ENCODE results near the gene OR10W1.

GRCh38 chr11:58276151-58276550, 8.1 kb upstream of the OR10W1 start:
- TF ChIP-seq POLR2A (IDR thresholded peaks at IDR 0.05) (no peak), POLR2AphosphoS5 (IDR thresholded peaks at IDR 0.05) (no peak), EP300 (IDR thresholded peaks at IDR 0.05) (no peak)
- TF ChIP-seq, protein P1, sequence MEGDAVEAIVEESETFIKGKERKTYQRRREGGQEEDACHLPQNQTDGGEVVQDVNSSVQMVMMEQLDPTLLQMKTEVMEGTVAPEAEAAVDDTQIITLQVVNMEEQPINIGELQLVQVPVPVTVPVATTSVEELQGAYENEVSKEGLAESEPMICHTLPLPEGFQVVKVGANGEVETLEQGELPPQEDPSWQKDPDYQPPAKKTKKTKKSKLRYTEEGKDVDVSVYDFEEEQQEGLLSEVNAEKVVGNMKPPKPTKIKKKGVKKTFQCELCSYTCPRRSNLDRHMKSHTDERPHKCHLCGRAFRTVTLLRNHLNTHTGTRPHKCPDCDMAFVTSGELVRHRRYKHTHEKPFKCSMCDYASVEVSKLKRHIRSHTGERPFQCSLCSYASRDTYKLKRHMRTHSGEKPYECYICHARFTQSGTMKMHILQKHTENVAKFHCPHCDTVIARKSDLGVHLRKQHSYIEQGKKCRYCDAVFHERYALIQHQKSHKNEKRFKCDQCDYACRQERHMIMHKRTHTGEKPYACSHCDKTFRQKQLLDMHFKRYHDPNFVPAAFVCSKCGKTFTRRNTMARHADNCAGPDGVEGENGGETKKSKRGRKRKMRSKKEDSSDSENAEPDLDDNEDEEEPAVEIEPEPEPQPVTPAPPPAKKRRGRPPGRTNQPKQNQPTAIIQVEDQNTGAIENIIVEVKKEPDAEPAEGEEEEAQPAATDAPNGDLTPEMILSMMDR (IDR thresholded peaks at IDR 0.05), result no peak
